NCI-H345 treated with DMSO at 0.1 percent for 48 hours (cell line): Measurements from ENCODE around the gene ABLIM3.

Source experiments
- DNase-seq: peaks from one replicate; lab custom pipeline; 2025; ENCODE audit not compliant: unreplicated experiment; lab: John Stamatoyannopoulos, UW

The ABLIM3 gene

DNA sequence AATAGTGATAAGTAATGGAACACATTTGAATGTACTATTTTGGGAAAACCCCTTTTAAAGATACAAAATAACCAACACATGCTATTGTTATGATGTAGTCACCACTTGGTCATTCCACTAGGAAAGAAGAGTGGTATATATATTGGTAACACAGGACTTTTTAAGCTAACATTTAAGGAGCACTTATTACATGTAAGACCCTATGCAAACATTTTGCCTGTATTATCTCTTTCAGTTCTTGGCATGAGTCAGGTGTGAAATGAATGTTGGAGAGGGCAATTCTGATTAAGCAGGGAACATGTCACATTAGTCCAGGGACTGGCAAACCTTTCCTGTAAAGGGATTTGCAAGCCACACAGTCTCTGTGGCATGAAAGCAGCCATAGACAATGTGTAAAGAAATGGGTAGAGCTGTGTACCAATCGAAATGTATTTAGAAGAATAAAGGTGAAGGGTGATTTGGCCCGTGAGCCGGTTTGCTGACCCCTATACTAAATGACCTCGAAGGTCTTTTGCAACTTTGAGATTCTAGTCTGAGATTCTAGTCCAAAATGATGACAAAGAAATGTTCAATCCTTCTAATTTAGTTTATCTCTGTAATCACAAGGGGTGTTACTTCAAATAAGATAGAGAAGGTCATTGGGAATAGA is 15.3 kb downstream of the ABLIM3 start:
- no peak for DNase-seq

DNA sequence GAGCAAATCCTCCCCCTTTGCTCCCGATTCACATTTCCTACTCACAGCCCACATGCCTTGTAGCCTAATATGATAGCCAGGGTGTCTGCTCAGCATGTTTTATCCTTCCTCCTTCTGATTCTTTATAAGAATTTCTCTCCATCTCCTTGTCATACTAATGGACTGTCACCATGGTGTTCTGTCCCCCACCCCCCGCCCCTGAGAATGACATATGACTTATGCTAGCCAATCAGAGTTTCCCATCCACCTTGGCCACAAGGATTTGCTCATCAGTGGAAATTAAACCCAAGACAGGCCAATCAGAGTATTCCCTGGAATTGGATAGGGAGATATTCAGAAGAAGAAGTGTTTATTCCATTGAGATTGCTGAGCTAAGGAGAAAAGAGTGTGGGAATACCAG is 16.0 kb downstream of the ABLIM3 start:
- DNase-seq = no peak

DNA sequence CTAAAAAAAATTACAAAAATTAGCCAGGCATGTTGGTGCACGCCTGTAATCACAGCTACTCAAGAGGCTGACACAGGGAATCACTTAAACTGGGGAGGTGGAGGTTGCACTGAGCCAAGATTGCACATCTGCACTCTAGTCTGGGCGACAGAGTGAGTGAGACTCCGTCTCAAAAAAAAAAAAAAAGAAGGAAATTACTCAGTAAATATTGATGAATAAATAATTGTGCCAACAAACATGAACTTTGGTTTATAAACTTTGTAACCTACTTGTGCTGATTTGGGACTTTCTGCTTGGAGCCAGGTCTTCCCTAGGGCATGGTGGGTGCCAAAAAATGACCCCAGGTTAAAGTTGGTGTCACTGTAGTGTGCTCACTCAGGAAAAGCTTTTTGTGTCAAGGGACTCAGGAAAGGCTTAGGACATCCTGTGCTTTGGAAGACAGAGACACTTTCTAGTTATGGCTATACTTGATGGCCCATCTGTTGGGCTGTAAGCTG is 19.0 kb downstream of the ABLIM3 start:
- DNase-seq = no peak

DNA sequence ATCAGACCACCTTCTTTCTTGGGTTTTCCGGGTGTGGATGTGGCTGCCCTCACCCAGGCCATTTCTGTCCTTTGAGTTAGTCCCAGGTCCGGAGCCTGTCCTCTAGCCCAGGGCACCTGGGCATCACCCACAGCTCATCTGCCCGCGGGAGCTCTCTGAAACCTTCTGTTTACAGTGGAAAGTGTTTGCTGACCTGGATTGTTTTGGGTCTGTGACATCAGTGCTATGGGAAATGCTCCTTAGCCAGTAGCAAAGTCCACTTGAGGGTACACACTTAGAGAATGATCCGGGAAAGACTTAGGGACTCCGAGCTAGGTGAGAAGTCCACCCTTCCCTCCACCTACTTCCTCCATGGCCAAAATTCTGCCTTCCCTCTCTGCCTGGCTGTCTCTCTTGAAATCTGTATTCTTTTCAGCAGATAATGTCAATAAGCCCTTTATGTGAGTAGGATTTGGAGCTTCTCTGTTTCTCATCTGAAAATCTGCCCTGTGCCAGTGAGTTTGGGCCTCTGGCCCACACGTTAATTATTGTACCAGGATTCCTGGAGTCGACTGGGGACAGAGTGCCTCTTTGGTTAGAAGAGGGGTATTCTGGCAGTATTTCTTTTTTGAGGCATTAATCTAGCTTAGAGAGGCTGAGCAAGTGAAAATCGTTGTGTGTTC is 19.9 kb downstream of the ABLIM3 start:
- DNase-seq = no peak

DNA sequence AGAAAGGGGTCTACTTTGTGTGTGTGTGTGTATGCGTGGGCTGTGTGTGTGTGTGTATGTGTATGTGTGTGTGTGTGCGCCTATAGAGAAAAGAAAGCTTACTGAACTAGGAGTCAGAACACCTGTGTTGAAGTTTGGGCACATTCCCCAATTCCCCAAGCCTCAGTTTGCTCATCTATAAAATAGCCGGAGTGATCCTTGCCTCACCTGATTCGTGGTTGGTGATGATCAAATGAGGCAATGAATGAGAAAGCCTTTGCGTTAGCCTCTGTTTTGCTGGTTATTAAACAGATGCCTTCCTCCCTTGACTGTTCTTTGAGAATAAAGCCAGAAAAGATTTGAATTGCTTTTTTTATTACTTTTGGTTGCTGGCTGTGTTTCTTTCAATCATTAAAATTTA is 20.6 kb downstream of the ABLIM3 start:
- no peak for DNase-seq

DNA sequence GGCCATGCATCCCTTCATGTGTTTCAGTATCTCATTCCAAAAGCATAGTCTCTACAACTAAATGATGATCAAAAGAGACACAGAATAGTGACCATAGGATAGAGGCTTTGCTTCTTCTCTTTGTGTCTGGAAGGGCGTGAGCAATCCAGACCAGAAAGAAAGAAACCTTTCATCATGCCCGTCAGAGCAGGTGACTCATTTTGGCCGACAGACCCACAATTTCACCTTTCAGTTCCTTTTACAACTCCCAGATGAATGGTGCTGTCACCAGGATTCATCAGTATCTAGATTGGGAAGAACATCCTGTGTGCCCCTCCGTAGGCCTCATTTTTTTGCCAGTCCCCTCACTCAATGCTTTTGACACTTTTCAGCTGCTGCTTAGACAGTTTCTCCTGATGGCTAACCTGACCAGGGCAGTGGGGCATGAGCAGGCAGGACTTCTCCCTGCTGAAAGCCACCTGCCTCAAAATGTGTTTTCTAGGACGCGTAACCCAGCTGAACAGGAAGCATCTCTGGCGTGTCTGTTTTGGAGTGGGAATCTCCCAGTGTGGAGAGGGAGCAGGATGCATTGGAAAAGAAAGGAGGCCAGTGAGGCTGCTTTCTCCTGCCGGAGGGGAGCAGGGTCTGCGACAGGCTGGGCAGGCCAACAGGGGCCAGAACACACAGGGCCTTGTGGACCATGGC is 21.2 kb downstream of the ABLIM3 start:
- DNase-seq = no peak

DNA sequence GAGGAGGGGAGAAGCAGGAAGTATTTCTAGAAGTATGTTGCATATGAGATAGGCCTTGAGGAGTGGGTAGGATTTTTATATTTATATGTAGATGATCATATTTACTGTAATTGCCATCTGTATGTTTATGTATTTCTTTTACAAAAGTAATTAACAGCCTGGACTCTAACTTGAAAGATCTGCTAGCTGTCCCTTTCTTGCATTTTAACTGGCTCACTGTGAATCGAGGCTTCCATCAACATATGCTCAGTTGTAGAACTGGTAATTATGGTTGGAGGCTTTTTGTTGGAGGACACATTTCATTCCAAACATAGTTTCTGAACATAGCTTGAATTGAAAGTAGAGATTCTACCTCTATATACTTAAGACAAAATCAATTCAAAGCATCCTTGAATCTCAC is 23.4 kb downstream of the ABLIM3 start:
- no peak for DNase-seq

DNA sequence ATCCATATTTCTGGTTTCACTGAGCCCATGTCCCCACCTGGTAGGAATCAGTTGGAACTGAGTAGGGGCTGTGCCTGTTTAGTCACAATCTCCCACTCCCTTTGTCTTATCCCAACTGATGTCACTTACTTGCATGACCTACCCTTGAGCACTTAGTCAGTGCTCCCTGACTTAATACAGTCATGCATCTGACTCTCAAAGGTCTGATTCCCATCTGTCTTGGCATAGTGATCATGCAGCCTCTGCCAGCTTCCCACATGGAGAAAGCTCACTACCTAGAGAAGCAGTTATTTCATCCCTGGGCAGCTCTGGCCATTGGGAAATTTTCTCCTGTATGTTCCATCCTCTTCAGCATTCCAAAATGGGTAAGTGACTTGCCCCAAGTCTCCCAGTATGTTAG is 24.8 kb downstream of the ABLIM3 start:
- DNase-seq = no peak

DNA sequence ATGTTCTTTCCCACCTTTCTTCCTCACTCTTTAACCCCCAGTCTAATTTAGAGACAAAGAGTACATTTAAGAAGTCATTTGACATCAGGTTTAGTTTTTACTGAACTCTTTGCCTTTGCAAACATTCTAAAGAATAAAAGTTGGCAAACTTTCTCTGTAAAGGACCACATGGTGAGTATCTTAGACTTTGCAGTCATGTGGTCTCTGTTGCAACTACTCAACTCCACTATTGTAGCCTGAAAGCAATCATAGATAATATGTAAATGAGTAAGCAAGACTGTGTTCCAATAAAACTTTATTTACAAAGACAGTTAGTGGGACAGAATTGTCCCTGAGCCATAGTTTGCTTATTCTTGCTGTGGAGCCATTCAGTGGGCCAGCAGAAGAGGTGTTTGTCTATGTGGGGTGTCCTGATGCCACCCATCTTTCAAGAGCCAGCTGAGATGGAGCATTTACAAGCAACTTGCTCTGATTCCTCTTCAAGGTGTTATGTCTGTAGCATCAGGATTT is 25.4 kb downstream of the ABLIM3 start:
- no peak for DNase-seq

DNA sequence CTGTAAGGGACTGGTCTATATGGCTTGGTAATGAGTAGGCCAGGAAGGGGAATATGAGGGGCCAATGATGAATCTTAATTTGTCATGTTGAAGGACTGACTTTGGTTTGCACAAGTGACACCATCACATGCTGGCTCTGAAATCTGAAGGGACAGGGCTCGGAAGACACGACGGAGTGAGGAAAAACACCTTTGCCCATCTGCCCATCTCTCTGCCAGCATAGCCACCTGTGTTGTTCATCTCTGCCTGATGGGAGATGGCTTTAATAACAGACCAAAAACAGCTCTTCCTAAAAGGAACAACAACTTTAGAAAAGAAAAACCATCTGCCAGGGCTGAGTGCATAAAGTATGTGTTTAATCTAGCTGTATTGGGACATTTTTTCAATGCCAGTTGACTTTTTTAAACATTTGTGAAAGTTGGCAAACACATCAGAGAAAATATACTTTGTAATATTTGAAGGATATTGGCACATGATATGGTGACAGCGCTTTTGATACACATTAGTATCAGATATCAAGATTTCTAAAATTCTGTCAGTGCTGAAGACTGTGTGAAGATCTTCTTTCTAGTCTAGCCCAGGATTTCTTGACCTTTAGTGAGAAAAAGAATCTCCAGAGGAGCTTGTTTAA is 27.1 kb downstream of the ABLIM3 start:
- no peak for DNase-seq

DNA sequence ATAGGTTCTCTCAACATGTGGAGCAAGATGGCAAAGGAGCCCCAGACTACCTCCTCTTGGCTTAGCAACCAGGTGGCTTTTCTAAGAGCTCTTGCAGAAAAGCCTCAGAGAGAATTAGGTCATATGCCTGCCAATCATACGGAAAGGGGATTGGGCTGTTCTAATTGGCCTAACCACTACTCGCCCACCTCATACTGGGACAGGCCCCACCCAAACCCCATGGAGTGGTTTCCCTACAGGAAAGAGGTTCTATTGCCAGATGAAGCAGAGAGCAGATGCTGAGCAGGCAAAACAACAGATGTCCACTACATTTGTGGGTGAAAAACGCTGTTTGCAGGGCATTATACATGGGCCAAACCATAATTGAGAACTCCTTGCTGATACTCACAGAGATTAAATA is 29.0 kb downstream of the ABLIM3 start:
- DNase-seq = no peak

DNA sequence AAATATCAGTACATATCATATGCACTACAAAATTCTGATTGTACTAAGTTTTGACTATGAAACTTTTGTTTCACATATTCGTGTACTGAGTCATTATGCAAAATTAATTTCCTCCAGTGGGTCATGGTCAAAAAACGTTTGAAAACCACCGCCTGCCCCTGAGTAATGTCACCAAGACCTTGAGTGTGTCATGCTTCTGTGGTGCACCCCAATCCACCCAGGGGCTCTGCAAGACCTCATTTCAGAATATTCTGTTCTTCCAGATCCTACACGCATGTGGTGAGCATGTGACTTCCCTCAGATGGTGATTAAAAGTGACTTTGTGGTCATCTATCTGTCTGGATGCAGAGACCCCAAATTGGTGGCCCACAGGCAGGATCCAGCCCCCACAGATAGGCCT is 31.0 kb downstream of the ABLIM3 start:
- no peak for DNase-seq

DNA sequence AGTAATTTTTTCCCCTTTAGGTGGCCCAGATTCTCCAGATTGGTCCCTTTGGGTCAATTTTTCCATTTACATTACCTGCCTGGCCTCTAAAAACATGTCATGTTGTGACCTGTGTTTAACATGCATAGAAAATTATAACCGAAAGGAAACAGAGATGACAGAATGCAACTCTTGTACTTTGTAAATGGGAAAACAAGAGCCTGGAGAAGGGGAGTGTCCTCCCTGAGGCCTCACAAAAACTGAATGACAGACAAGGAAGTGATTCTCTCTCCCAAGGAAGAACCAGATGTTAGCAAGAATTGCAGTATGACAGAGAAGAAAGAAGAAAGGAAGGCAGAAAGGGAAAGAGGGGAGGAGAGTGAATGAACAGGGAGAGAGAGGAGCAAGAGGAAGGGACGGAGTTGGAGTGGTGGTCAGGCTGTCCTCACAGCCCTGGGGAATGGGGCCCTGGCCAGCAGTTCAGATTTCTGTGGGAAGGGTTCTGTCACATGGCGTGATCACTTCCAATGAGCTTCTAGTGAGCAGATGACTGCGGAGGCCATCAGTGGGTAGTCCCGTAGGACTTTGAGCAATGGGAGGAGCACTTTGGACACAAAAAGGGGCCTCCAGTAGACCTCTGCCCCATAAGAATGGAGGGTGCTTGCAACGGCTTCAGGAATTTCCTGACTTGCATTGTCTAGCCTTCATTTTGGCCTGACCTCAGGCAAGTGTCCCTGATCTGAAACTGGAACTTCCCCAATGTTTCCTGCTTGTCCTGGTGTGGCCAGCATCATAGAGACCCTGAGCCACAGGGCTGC is 31.6 kb downstream of the ABLIM3 start:
- no peak for DNase-seq

DNA sequence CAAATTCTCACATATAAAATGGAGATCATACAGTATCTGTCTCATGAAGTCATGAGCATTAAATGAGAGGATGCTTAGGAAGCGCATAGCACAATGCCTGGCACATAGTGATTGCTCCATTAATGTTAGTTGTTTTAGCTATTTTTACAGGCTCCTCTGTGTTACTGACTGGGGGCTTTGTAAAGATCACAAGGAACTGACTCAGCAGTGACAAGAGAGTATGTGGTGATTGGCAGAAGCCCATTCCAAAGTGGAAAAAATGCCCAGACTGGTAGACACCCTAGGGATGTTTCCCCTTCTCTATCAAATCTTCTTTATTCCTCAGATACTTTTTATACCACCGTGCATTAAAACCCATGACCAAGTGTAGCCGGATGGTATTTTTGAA is 33.5 kb downstream of the ABLIM3 start:
- DNase-seq = no peak

DNA sequence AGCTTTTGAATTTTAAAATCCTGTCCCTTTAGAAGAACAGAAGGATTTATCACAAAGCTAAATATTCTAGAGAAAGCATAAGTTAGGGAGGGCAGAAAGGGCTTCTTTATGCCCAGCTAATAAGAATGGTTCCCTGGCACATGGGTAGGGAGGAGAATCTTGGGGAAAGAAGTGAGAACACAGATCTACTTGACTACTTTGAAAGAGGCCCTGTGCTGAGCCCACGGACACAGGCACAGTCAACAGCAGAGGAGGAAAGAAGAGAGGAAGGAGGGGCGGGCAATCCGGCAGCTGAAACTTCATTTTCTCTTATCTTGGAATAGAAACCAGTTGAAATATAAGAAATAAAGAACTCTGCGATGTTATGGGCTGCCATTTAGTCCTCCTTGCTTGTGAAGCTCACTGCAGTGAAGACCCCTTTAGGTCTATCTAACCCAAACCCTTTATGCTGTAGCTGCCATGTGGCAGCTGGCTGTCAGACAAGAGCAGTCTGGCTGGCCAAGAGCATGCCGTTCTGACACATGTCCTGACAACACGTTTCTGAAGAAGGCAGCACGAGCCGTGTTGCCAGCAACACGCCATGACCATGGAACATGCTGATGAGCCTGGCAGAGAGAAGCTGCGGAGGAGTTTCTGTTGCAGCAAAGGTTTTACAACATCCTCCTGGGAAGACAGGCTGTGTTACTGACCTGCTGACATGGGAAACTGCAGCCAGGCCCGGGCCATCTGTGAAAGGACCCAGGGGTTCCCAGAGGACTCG is 34.2 kb downstream of the ABLIM3 start:
- no peak for DNase-seq

DNA sequence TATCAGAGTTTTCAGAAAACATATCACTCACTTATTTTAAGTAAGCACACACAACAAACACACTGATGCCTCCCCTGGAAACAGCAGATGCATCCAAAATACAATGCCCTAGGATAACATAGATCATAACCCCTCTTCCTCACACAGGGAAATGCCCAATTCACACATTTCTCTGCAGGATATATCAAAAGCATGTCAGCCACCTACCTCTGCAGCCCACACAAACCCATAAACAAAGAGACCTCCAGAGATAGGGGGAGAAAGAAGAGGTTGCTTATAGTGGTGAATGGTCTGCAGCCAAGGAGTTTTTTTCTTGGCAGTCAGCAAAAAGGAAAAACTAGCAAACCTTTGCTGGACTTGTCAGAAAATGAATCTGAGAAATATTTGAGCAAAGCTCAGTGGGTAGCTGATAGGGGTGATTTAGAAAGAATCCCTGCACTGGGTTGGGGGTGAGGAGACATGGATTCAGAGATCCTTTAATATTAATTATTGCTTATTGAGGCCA is 36.1 kb downstream of the ABLIM3 start:
- DNase-seq = no peak

DNA sequence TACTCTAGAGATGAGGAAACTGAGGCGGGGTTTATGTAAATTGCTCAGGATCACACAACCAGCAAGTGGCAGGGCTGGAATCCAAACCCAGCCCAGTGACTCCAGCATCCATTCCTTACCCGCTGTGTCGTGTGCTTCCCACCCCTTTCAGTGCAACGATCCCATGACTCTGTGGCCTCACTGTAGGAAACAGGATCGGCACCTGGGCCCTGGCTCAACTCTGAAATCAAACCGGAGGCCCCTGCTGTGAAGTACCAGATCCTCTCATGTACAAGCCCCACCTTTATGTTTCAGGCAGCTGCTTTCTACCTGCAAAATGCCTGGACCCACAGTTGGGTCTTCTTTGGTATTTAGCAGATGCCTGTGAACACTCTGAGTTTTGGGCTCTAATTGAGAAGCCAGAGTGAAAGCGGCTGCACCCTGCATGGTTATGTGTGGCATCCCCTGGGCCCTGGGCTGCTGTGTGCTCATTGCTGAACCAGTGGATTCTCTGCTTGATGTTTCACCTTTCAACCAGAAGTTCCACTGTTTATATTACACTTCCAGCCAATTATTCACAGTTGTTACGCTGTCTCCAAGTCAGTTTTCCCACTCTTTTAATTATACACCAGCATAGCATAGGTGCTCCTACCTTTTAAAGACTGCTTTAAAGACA is 36.7 kb downstream of the ABLIM3 start:
- DNase-seq = peak; percentile 19

DNA sequence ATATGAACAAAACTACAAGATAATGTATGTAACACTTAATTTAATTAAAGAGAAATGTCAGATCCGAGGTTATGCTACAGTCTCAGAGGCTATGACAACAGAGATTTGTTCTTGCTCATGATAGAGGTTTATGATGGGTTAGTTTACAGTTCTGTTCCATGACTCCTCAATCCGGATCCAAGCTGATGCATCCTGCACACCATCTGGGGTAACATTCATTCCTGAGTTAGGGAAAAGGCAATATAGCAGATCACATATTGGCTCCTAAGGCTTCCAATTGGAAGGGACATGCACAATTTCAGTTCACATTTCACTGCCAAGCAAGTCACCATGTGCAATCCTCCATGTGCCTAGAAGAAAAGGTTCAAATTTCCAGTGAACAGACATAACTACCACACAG is 40.4 kb downstream of the ABLIM3 start:
- DNase-seq = no peak

DNA sequence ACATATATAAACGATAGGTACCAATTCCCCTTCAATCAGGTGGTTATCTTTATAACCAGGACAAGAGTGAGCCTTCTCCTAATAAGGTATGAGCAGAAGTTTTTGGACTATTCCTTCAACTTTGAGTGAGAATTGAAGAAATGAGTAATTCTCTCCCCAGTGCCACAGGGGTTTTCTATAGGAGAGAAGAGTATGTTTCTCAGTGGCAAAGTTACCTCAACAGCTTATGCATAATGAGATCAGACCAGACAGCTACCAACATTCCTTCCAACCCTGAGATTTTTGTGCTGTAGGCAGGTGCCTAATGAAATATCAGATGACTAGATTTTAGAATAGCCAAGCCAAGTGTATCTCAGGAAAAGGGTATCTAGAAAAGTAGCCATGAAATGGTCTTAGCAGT is 40.9 kb downstream of the ABLIM3 start:
- no peak for DNase-seq
